ENCODE results near the gene RUNX3. TPM values are rescaled to one million over a fixed set of nuclear protein-coding genes. Genes with fewer than 3 reads are reported as not detected.

The RUNX3 gene
- total RNA-seq, 1 donor from 2014 or later, result 13.1 TPM

- DNase-seq (no peak), ATAC-seq (peak; percentile 65)
- TF ChIP-seq CTCF (IDR thresholded peaks at IDR 0.05), result no peak
Measured at GRCh38 chr1:24874056-24874455, 56.0 kb downstream of the RUNX3 start.

GRCh38 chr1:24873148-24873547 is 56.9 kb downstream of the RUNX3 start:
- H3K36me3 ChIP-seq, result no peaks in the 10 kb centered on the region
- ATAC-seq (no peak), DNase-seq (no peak)
- no peak for TF ChIP-seq CTCF (IDR thresholded peaks at IDR 0.05)
- peaks cover 5% of the 10 kb centered on the region for H3K4me1 ChIP-seq
- no peak overlapping the region for H3K4me3 ChIP-seq
- no peaks in the 10 kb centered on the region for H3K9me3 ChIP-seq
- no peak overlapping the region for H3K27ac ChIP-seq
- intact Hi-C loops (cut with DNase I), result no loop called here
- no peaks in the 10 kb centered on the region for H3K27me3 ChIP-seq

More at GRCh38 chr1:24874056-24874455, 56.0 kb downstream of the RUNX3 start:
- H3K4me1 ChIP-seq, result peaks cover 5% of the 10 kb centered on the region
- no peak overlapping the region for H3K27ac ChIP-seq
- intact Hi-C loops (cut with DNase I), result no loop called here
- H3K27me3 ChIP-seq, result no peaks in the 10 kb centered on the region
- no peaks in the 10 kb centered on the region for H3K9me3 ChIP-seq
- H3K36me3 ChIP-seq, result no peaks in the 10 kb centered on the region
- no peak overlapping the region for H3K4me3 ChIP-seq

GRCh38 chr1:24872061-24872850 is 57.8 kb downstream of the RUNX3 start:
- Histone ChIP-seq H3K9me3 (no peaks in the 10 kb centered on the region), H3K36me3 (no peaks in the 10 kb centered on the region), H3K4me1 (peaks cover 5% of the 10 kb centered on the region), H3K4me3 (no peak overlapping the region), H3K27me3 (no peaks in the 10 kb centered on the region), H3K27ac (no peak overlapping the region)
- DNase-seq (no peak), ATAC-seq (peak; percentile 73)
- no peak for TF ChIP-seq CTCF (IDR thresholded peaks at IDR 0.05)
- intact Hi-C loops (cut with DNase I), result no loop called here

- Histone ChIP-seq H3K27me3 (peaks cover 4% of the 10 kb centered on the region), H3K27ac (no peak overlapping the region), H3K4me3 (no peak overlapping the region), H3K36me3 (no peaks in the 10 kb centered on the region), H3K4me1 (peaks cover 5% of the 10 kb centered on the region), H3K9me3 (no peaks in the 10 kb centered on the region)
- ATAC-seq, result no peak
- intact Hi-C loops (cut with DNase I), result no loop called here
- DNase-seq, result no peak
- no peak for TF ChIP-seq CTCF (IDR thresholded peaks at IDR 0.05)
Measured at GRCh38 chr1:24871306-24871901, 58.7 kb downstream of the RUNX3 start.

GRCh38 chr1:24870551-24871195 is 59.4 kb downstream of the RUNX3 start:
- DNase-seq, result no peak
- intact Hi-C loops (cut with DNase I), result no loop called here

More at GRCh38 chr1:24870551-24871195, 59.4 kb downstream of the RUNX3 start:
- no peaks in the 10 kb centered on the region for H3K9me3 ChIP-seq
- peaks cover 5% of the 10 kb centered on the region for H3K27me3 ChIP-seq
- H3K4me1 ChIP-seq, result peaks cover 5% of the 10 kb centered on the region
- no peaks in the 10 kb centered on the region for H3K36me3 ChIP-seq
- no peak for TF ChIP-seq CTCF (IDR thresholded peaks at IDR 0.05)
- H3K4me3 ChIP-seq, result no peak overlapping the region
- no peak overlapping the region for H3K27ac ChIP-seq
- no peak for ATAC-seq

Data from upper lobe of right lung (tissue), 1 donor.